Mucosa of stomach (tissue), 1 donor: ENCODE data around the gene TGFBRAP1.

Source experiments
- H3K27me3 ChIP-seq: one replicate; pipeline ENCODE4 v1.7.0; 2013; ENCODE audit warnings: mild to moderate bottlenecking, low read length; ENCODE audit not compliant: control insufficient read depth, insufficient read depth
- H3K36me3 ChIP-seq: one replicate; pipeline ENCODE4 v1.7.0; 2013; ENCODE audit warnings: low read length; ENCODE audit not compliant: control insufficient read depth, insufficient read depth
- H3K4me1 ChIP-seq: one replicate; pipeline ENCODE4 v1.7.0; 2013; ENCODE audit warnings: mild to moderate bottlenecking, low read length; ENCODE audit not compliant: control insufficient read depth, insufficient read depth
- H3K4me3 ChIP-seq: one replicate; pipeline ENCODE4 v1.7.0; 2013; ENCODE audit warnings: low read length
- H3K9ac ChIP-seq: one replicate; pipeline ENCODE4 v1.7.0; 2013; ENCODE audit warnings: mild to moderate bottlenecking, low read length, moderate library complexity
- H3K9me3 ChIP-seq: one replicate; pipeline ENCODE4 v1.7.0; 2013; ENCODE audit warnings: mild to moderate bottlenecking, low read length, moderate library complexity; ENCODE audit not compliant: control insufficient read depth
- donor health status: Pancreatic carcinoma.

Gene TGFBRAP1

DNA sequence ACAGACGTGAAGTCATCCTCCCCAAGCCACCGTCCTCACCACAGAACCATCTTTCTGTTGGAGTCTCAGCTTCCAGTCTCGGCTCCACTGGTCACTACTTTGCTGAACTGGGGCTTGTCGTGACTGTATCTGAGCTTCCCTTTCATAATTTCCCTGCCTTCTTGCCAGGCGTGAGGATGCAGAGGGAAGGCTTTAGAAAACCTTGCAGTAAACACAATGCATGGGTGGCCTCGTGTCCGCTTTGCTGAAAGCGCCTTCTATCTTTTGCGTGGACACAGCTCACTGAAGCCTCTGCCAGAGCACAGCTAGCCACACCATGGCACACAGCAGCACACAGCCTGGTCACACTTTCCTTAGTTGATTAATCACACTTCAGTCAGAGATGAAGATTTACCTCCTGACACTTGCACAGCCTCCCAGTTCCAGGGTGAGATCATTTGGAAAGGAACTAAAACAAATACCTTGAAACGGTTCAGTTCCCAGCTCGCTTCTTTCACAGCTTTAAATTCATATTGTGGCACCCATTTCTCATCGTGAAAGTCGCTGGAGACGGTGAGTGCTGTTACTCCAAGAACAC is 90.8 kb downstream of the TGFBRAP1 start:
- Histone ChIP-seq H3K27me3 (peaks cover 9% of the 10 kb centered on the region), H3K4me1 (no peaks in the 10 kb centered on the region), H3K4me3 (no peak overlapping the region), H3K9me3 (no peaks in the 10 kb centered on the region), H3K36me3 (no peaks in the 10 kb centered on the region), H3K9ac (no peak overlapping the region)

DNA sequence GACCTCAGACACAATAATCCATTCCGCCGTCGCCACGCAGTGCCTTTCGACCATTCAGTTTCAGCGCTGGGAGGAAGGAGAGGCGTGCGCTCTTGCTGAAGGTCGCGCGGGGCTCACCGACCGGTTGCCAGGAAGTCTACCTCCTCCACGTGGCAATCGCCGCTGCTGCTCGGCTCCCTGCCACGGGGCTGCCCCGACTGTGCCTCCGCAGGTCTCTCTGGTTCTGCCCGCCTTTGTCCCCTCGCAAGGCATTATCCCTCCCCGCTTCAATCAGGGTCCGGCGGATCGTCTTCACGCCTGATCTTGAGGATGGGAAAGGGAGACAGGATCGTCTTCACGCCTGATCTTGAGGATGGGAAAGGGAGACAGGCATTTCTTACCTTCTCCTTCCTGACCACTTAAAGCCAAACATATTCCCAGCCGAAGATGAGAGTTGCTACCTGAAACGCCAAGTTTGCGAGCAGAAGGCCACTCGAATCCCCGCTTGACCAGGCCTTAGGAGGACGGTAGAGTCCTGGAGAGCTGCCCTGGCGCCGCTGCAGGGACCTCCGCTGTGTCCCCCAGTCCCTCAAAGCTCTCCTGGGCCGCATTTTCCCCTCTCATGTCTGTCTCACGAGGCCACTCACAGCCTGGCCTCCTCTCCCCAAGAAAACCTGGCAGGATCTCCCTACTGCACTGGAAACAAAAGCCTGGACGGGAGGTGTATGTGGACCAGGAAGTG is 92.3 kb downstream of the TGFBRAP1 start:
- Histone ChIP-seq H3K27me3 (peaks cover 9% of the 10 kb centered on the region), H3K9me3 (no peaks in the 10 kb centered on the region), H3K9ac (no peak overlapping the region), H3K36me3 (no peaks in the 10 kb centered on the region), H3K4me1 (no peaks in the 10 kb centered on the region), H3K4me3 (no peak overlapping the region)

DNA sequence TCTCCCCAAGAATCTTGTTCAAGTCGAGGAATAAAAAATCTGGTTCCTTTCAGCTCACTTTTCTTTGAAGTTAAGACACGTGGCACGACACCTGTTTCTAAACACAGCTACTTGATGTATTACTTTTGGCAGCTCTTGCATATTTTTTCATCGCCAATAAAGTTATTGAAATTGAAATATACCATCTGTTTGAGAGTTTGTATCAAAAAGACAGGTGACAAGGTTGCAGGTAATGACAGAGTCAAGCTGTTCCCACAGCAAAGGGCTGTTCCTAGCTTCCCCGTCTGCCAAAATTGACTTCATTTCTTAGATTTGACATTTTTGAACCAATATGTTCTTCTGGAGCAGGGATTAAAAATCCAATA is 93.5 kb downstream of the TGFBRAP1 start:
- no peaks in the 10 kb centered on the region for H3K36me3 ChIP-seq
- H3K9ac ChIP-seq: no peak overlapping the region
- peaks cover 9% of the 10 kb centered on the region for H3K27me3 ChIP-seq
- H3K4me3 ChIP-seq: no peak overlapping the region
- no peaks in the 10 kb centered on the region for H3K9me3 ChIP-seq
- no peaks in the 10 kb centered on the region for H3K4me1 ChIP-seq

DNA sequence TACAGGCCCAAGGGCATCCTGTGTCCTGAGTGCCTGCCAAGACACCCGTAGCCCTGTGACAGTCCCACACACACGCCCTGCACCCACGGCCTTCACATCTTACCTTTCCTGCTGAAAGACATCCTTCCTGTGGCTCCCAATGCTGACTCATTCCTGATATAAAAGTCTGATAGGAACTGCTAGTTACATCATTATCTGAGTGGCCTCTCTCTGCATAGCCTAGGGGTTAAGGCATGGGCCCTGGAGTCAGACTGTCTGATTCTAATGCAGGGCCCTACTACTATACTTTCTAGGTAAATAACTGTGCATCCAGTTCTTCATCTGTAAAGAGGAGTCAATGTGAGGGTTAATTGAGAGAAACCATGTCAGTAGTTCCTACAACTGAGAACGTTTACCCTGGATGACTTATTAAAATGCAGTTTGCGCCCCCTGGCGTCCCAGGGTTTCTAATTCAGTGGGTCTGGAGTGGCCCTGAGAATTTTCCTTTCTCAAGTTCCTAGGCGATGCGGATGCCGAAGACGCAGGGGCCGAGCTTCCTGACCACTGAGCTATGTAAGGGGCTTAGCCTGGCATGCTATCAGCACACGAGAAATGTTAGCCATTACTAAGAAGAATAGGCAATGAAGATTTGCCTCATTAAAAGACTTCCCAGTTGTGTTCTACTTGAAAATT is 94.0 kb downstream of the TGFBRAP1 start:
- no peaks in the 10 kb centered on the region for H3K9me3 ChIP-seq
- no peak overlapping the region for H3K9ac ChIP-seq

DNA sequence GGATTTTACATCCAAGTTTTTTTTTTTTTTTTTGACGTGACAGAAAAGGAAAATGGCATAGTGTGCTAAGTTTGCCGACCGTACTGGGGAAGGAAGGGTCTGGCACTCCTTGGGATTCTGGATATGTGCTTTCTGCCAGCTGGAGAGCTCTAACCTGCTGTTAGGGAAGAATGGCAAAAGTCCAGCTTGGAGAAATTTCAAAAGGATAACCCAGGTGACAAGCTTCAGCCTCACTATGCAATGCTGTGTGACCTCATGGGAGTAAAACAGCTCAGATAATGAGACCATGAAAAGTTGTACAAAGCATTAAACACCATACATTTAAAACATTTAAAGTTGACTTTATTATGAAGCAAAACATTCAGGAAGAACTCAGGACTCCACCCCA is 98.3 kb downstream of the TGFBRAP1 start:
- H3K4me1 ChIP-seq: no peaks in the 10 kb centered on the region
- H3K9me3 ChIP-seq: no peaks in the 10 kb centered on the region
- no peaks in the 10 kb centered on the region for H3K36me3 ChIP-seq
- no peak overlapping the region for H3K9ac ChIP-seq
- peaks cover 4% of the 10 kb centered on the region for H3K27me3 ChIP-seq
- H3K4me3 ChIP-seq: no peak overlapping the region

More for the DNA sequence above, 94.0 kb downstream of the TGFBRAP1 start:
- Histone ChIP-seq H3K27me3 (peaks cover 9% of the 10 kb centered on the region), H3K4me1 (no peaks in the 10 kb centered on the region), H3K4me3 (no peak overlapping the region), H3K36me3 (no peaks in the 10 kb centered on the region)

DNA sequence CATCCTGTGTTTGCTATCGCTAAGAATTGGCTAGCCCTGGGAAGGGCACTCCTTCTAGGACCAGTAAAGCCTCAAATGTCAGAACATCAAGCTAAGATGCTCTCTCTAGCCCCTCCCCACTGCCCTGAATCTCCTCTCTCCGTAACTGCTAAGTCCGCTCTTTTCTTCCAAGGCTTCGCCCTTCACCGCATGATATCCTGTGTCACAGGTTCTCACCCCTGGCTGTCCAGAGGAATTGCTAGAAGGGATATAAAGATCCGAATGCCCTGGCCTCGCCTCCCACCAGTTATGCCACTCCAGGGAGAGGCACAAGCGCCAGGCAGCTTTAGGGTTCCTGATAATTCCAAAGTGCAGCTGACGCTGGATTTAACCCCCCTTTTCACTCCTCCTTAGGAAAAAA is 105.1 kb downstream of the TGFBRAP1 start:
- Histone ChIP-seq H3K4me1 (no peaks in the 10 kb centered on the region), H3K9me3 (no peaks in the 10 kb centered on the region), H3K4me3 (no peak overlapping the region), H3K9ac (no peak overlapping the region), H3K36me3 (no peaks in the 10 kb centered on the region), H3K27me3 (no peaks in the 10 kb centered on the region)

DNA sequence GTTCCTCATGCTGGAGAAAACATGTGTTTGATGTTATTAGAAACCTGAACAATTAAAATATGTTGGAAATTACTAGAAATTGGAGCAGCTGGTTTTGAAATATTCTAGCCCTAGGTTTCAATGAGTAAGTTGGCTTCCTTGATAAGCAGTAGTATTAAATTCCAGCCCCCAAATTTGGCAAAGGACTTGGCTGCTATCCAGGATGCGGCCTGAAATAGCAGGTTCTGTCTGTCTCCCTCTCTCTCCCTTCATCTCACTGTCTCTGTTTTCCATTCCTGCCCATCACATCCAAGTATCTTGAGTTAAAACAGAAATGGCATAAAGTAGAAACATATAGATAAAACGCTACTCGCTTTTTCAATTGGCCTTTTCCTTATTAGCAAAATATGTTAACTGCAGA is 108.9 kb downstream of the TGFBRAP1 start:
- H3K9ac ChIP-seq: no peak overlapping the region
- H3K27me3 ChIP-seq: no peaks in the 10 kb centered on the region
- H3K9me3 ChIP-seq: no peaks in the 10 kb centered on the region
- no peaks in the 10 kb centered on the region for H3K36me3 ChIP-seq
- H3K4me3 ChIP-seq: no peak overlapping the region
- H3K4me1 ChIP-seq: no peaks in the 10 kb centered on the region

DNA sequence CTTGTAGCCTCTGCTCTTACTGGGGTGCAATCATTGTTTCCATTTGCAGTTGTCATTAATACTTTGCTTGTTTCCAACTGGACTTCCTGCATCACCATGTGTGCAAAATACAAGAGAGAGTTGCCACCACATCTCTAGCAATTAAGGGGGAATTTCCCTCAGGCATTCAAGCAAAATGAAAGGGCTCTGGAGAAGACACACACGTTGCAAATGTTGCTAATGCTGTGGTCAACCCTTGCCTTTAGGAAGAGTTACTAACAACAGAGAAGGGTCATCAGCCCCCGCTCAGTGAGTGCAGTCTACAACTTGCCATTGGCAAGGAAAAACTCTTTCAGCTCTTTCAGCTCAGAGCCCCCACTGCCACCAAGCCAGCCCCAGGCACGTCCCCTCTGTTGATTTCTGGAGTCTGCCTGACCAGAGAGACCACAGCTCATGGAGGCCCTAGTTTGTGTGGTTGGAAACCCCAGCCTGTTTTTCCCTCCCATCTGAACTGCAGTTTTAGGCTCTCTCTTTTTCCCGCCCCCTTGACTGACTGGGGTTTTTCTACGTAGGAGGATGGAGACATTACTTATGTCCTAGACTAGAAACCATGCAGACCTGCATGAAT is 113.8 kb downstream of the TGFBRAP1 start:
- Histone ChIP-seq H3K4me1 (no peaks in the 10 kb centered on the region), H3K36me3 (no peaks in the 10 kb centered on the region), H3K4me3 (no peak overlapping the region), H3K27me3 (no peaks in the 10 kb centered on the region), H3K9ac (no peak overlapping the region), H3K9me3 (no peaks in the 10 kb centered on the region)
